Measurements from ENCODE around the gene CDK4.

DNA sequence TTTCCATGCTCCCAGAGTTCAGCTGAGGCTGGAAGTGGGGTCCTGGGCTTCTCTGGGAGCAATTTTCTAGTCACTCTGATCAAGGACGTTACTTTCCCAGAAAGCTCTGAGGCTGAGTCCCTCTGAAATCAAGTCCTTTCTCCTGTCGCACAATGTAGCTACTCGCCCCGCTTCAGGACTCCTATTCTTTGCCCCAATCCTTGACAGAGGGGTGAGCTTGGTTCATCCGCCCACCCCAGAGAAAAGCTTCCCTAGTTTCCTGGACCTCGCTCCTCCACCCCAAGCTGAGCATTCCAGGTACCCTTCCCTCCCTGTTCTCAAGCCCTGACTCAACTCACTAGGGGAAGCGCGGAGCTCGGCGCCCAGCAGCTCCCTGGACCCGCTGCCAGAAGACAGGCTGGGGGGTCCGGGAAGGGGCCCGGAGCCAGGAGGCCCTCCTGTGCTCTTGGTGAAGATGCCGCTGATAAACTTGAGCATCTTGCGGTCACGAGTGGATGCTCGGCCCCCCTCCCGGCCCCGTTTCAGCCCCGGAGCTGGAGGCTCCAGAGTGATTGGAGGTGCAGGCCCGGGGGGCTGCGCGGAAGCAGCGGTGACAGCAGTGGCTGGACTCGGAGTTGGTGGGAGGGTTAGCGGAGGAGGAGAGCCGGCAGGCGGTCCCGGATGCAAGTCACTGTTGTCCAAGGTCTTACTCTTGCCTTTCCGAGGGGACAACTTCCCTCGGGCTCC is 15.2 kb downstream of the CDK4 start:
- TF ChIP-seq ZNF274 (IDR thresholded peaks at IDR 0.05; ENCODE audit: low read depth, low read length) (no peak), YY1 (IDR thresholded peaks at IDR 0.05; ENCODE audit: insufficient read depth, insufficient read length) (no peak)
